ENCODE measurements around the gene SYNGAP1.
"Not testable (repeated sequence)": the region's sequence is repeated elsewhere in the genome, so short reads cannot be mapped to it uniquely, and the experiment has no call there.

The SYNGAP1 gene

DNA sequence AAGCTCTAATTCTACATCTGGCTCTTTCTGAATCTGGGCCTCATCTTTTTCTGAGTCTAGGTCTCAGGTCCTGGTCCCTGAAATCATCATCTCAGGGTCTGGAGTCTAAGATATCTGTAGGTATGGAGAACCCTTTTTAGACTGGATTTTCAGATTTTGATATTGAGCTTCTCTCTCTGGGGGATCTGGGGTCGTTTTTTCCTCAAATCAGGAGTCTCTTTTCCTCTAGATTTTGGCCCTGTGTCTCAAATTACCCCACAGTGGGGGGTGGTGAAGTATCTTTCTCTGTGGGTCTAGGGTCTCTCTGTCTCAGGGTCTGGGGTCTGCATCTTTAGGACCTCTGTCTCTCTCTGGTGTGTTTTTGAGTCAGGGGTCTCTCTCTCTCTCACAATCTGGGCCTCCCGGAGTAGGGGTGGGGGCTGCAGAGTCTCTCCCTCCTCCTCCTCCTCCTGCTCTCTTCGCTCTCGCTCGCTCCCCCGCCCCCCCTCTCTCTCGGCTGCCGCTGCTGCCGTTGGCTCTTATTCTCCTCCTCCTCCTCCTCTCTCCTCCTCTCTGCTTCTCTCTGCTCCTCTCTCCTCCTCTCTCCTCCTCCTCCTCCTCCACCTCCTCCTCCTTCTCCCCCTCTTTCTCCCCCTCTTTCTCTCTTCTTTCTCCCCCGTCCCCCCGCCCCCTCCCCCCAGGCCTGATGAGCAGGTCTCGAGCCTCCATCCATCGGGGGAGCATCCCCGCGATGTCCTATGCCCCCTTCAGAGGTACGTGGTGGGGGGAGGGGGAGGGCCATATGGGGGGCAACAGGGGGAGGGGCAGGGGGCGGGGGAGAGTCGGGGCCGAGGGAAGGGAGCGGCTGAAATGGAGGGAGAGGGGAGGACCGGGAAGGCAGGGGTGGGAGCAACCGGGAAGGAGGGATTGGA is at the start of gene SYNGAP1:
Gene SYNGAP1, plus strand, starts transcription at position 486 of the 911 bp plus-strand sequence. Its CDS starts 200 bp downstream, at position 686.
- DNase-seq (ENCODE audit: low read depth in 2 of 2) = peak; percentile 43 to 49

- not testable (repeated sequence) for DNase-seq (ENCODE audit: low read depth in 2 of 2)
These were observed 48.0 kb upstream of the SYNGAP1 start for GRCh38 chr6:33371901-33372300.

GRCh38 chr6:33372526-33373123 is 47.2 kb upstream of the SYNGAP1 start:
- no peak for DNase-seq (ENCODE audit: low read depth in 2 of 2)

DNA sequence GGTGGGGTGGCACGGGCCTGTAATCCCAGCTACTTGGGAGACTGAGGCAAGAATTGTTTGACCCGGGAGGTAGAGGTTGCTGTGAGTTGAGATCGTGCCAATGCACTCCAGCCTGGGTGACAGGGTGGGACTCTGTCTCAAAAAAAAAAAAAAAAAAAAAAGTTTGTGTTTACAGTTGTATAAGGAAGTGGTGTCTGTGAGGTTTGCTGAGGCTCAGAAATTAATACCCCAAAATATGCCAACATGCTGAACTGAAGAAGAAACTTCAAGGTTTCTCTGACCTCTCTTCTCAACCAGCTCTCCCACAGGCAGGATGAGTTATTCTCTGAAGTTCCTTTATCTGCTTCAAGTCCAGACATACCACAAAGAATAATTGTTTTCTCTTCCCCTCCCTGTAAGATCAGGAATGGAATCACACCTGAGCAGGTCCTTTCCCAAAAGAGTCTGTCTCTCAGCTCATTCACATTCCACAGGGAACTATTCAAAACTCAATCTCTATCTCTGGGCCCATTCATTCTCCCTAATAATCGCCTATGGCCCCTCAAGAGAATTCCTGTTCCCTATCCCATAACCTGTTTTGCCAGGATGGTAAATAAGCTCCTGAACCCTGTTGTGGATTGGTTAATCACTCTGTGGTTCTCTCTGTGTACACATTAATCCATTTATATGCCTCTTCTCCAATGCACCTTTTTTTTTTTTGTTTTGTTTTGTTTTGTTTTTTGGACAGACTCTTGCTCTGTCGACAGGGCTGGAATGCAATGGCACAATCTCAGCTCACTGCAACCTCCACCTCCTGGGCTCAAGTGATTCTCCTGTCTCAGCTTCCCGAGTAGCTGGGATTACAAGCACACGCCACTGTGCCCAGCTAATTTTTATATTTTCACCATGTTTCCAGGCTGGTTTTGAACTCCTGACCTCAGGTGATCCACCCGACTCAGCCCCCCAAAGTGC is 45.6 kb upstream of the SYNGAP1 start:
- DNase-seq (ENCODE audit: low read depth in 2 of 2) = no peak

DNA sequence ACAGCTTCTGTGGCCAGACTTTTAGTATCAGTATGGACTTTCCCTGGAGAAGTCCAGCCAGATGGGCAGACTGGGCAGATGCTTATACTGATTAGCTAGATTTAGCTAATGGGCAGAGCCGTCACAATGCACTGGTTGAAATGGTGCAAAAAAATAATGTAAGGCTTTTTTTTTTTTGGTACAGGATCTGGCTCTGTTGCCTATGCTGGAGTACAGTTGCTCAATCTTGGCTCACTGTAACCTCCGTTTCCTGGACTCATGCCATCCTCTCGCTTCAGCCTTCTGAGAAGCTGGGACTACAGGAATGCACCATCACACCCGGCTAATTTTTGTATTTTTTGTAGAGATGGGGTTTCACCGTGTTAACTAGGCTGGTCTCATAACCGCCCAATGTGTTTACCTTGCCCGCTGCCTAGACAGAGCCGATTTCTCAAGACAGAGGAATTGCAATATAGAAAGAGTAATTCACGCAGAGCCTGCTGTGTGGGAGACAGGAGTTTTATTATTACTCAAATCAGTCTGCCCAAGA is 44.7 kb upstream of the SYNGAP1 start:
- DNase-seq (ENCODE audit: low read depth in 2 of 2) = no peak

- no peak for DNase-seq (ENCODE audit: low read depth in 2 of 2)
These were observed 42.7 kb upstream of the SYNGAP1 start for GRCh38 chr6:33377171-33377570.

DNA sequence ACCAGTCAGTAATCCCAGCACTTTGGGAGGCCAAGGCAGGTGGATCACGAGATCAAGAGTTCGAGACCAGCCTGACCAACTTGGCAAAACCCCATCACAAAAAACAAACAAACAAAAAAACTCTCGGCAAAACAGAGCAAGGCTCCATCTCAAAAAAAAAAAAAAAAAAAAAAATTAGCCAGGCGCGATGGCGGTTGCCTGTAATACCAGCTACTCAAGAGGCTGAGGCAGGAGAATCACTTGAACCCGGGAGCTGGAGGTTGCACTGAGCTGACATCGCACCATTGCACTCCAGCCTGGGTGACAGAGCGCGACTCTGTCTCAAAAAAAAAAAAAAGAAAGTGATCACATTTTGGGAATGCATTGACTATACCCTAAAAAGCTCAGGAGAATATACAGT is 40.7 kb upstream of the SYNGAP1 start:
- DNase-seq (ENCODE audit: low read depth in 2 of 2) = not testable (repeated sequence)

- DNase-seq (ENCODE audit: low read depth in 2 of 2) = no peak
These were observed 39.4 kb upstream of the SYNGAP1 start for GRCh38 chr6:33380272-33380981.

- no peak for DNase-seq (ENCODE audit: low read depth in 2 of 2)
These were observed 36.3 kb upstream of the SYNGAP1 start for GRCh38 chr6:33383427-33384185.

GRCh38 chr6:33384581-33385020 is 35.3 kb upstream of the SYNGAP1 start:
- no peak for DNase-seq (ENCODE audit: low read depth in 2 of 2)

- no peak for DNase-seq (ENCODE audit: low read depth in 2 of 2)
These were observed 29.7 kb upstream of the SYNGAP1 start for GRCh38 chr6:33390173-33390572.

GRCh38 chr6:33390767-33391277 is 29.0 kb upstream of the SYNGAP1 start:
- no peak for DNase-seq (ENCODE audit: low read depth in 2 of 2)

DNA sequence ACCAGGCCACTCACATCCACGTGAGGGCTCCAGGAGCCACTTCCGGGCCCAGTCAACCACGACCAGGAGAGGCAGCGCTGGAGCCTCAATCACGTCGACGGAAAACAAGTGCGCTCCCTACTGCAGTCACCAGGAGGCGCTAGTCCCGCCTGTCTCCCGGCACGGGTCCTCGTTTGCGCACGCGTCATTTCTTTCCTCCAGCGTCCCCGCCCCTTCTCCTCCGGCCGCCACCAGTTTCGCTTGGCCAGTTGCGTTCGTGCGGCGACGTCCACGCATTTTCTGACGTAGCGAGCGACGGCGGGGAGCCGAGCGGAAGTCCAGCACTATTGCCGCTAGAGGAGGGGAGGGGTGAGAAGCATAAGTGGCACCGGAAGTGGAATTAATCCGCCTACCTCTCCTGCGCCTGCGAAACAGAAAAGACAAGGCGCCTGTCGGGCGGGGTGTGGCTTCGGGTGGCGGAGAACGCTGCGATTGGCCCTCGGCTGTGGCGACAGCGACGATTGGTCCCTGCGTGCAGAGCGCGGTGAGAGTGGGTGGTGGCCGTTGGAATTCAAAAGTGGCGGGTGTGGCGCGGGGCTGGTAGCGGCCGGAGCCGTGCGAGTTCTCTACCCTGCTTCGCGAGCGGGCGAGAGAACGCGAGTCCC is 28.5 kb upstream of the SYNGAP1 start, which contains the start of gene KIFC1:
Gene KIFC1, plus strand, starts transcription at position 546 of the 644 bp plus-strand sequence. CDS start 163 bp downstream, outside the sequence.
- DNase-seq (ENCODE audit: low read depth in 2 of 2) = peak; percentile 98 to 99

DNA sequence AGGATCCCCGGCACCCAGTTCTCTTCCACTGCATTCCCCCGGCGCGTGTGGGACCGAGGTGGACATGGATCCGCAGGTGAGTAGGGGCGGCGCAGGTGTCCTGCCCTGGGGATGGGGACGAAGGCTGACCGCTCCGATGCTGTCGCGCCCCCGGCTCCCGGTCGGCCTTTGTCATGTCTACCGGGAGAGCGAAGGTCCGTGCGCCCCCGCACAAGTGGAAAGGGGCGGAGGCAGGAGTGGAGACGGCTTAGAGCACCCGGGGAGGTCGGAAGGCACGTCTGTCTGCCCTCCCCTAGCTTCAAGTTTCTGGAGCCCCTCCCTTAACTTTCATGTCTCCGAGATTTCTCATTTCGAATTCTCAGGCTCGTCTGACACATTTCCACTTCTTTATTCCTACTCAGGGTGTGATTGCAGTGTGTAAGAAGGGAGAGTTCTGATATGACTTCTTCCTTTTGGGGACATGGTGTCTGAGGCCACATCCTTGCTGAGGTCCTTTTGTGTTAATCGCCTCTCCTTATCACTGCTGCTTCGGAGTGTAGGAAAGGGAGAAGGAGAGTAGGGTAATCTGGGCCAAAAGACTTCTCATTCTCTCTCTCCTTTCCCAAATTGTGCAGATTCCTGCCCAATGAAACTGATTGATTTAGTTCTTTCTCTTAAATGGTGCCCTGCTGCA is 27.8 kb upstream of the SYNGAP1 start:
- DNase-seq (ENCODE audit: low read depth in 2 of 2) = peak; percentile 56 to 64

DNA sequence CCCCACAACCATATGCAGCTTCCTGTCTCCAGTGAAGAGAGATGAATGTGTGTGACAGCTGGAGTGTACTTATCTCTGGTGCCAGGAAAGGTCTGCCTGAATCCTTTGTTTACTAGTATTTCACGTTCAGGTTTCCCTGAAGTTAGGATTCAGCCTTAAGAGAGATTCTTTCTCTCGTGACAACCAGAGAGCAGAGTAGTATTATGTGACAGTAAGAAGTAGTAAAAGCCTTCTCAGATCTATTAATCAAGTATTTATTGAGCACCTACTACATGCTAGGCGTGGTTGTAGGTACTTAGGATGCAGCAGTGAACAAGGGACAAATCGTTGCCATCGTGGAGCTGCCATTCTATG is 27.3 kb upstream of the SYNGAP1 start:
- no peak for DNase-seq (ENCODE audit: low read depth in 2 of 2)

GRCh38 chr6:33392979-33393378 is 26.9 kb upstream of the SYNGAP1 start:
- DNase-seq (ENCODE audit: low read depth in 2 of 2) = no peak

GRCh38 chr6:33397541-33397940 is 22.3 kb upstream of the SYNGAP1 start:
- no peak for DNase-seq (ENCODE audit: low read depth in 2 of 2)

GRCh38 chr6:33398601-33399000 is 21.3 kb upstream of the SYNGAP1 start:
- not testable (repeated sequence) for DNase-seq (ENCODE audit: low read depth in 2 of 2)

GRCh38 chr6:33399881-33400280 is 20.0 kb upstream of the SYNGAP1 start:
- not testable (repeated sequence) for DNase-seq (ENCODE audit: low read depth in 2 of 2)

Measured in stimulated activated CD4-positive, alpha-beta T cell treated with anti-CD3 and anti-CD28 coated beads, Interleukin-4, amount 100 ng/mL, for 48 hours (primary cell).